ENCODE results near the gene OR13C8.
"Not testable (repeated sequence)": the region's sequence is repeated elsewhere in the genome, so short reads cannot be mapped to it uniquely, and the experiment has no call there.

OR13C8 gene, protein sequence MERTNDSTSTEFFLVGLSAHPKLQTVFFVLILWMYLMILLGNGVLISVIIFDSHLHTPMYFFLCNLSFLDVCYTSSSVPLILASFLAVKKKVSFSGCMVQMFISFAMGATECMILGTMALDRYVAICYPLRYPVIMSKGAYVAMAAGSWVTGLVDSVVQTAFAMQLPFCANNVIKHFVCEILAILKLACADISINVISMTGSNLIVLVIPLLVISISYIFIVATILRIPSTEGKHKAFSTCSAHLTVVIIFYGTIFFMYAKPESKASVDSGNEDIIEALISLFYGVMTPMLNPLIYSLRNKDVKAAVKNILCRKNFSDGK

DNA sequence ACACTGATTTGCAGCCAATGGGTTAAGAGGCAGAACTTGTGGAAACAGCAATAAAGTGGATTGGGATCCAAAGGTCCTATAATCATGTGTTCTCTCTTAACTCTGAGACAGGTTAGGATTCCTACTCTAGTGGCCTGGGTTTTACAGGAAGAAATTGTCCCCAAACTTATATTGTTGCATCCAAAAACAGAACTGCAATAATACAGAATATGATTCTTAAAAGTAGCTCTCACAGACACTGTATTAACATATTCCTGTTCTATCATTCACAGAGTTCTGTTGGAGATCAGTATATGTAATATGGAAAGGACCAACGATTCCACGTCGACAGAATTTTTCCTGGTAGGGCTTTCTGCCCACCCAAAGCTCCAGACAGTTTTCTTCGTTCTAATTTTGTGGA is at the start of gene OR13C8:
OR13C8 (plus strand) TSS at position 301 of the 400 bp plus-strand sequence; CDS start at position 301, 0 bp downstream.
- DNase-seq: no peak

DNA sequence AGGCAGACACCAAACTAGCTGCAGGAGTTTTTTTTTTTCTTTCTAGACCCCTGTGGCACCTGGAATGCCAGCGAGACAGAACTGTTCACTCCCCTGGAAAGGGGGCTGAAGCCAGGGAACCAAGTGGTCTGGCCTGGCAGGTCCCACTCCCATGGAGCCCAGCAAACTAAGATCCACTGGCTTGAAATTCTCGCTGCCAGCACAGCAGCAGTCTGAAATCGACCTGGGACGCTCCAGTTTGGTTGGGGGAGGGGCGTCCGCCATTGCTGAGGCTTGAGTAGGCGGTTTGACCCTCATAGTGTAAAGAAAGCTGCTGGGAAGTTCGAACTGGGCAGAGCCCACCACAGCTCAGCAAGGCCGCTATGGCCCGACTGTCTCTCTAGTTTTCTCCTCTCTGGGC is 48.7 kb upstream of the OR13C8 start:
- DNase-seq: not testable (repeated sequence)

DNA sequence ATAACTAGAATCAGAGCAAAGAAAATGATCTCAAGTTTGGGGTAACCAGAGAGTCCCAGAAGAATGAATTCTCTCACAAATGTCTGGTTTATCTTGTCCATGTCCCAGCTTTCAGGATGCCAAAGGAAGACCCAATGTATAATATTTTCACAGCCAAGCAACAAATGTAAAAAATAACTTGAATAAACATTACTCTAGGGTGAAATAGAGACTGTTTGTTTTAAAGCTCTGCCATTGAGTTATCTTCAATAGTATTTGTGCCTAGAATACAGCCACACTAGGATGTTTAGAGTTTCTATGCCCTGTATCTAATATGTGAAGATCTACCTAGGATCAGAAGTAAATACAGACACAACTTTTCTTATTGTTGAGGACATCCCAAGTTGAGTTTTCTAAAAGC is 41.9 kb upstream of the OR13C8 start, which contains the start of gene OR13C4:
OR13C4 (minus strand) TSS at position 101 of the 400 bp plus-strand sequence; CDS start at position 101, 0 bp downstream.
- DNase-seq: no peak

DNA sequence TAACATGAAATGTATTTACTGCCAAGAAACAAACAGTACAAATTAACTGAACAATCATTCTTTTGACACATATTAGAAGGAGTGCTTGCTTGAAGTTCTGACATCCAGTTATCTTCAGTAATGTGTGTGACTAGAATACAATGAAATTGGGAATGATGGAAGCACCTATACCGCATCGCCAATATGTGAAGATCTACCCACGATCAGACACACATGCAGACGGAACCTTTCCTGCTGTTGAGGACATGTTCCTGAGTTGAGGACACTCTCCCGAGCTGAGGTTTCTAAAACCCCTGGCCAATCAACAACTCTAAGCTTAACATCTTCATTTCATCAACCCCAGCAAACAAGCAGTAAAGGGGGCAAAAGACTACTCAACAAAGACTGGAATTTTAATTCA is 32.2 kb upstream of the OR13C8 start, which contains the start of gene OR13C3:
OR13C3 (minus strand) TSS at position 101 of the 400 bp plus-strand sequence. CDS start 133 bp downstream, outside the sequence.
- no peak for DNase-seq

DNA sequence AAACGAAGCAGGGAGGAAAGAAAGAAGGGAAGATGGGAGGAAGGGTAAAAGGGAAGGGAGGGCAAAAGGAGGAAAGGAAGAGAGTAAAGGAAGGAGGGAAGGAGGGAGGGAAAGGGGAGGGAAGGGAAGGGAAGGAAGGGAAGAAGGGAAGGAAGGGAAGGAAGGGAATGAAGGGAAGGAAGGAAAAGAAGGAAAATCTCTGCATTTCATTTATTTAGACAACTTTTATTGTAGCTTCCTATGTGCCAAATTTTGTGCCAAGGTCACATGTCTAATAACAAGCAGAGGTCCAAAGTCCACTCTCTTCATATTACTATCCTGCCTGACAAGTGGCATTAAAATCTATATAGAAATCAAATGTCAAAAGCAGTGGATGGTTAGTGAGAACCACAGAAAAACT is 29.7 kb upstream of the OR13C8 start:
- DNase-seq: no peak

DNA sequence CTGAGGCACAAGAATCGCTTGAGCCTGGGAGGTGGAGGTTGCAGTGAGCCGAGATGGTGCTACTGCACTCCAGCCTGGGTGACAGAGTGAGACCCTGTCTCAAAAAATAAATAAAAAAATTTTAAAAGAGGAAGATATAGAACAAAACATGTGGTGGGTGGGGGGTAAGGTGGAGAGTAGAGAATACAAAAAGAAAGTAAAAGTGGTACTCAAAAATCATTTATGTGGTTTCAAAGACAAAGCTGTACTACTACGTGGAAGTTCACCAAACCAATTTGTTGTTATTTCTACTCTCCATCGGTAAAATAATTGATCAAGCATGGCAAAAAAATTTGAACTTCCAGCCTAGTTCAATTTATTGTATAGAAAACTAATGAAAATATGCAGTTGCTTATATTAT is 24.3 kb upstream of the OR13C8 start:
- DNase-seq: no peak

DNA sequence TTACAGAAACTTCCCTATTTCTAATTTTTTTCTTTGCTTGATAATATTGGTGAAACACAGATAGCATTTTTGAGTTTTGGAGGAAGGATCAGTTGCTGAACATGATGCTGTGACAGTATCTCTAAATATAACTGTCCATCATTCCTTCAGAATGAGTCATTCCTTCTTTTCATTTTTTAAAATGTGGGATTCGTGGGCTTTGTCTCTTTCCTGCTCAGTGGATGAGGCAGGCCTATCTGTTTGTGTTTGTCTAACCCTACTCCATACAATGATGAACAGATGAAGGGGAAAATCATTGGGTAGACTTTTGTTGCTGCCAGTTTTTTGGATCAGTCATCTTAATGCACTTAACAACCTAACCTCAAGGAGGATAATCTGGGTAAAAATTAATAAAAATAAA is 15.7 kb upstream of the OR13C8 start:
- no peak for DNase-seq

DNA sequence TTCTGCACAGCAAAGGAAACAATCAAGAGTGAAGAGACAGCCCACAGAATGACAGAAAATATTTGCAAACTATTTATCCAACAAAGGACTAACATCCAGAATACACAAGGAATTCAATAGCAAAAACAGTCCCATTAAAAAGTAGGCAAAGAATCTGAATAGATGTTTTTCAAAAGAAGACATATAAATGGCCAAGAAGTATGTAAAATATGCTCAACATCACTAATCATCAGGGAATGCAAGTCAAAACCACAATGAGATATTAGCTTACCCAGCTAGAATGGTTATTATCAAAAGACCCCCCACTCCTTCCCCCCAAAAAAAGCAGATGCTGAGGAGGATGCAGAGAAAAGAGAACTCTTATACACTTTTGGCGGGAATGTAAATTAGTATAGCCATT is 13.4 kb upstream of the OR13C8 start:
- DNase-seq: no peak

DNA sequence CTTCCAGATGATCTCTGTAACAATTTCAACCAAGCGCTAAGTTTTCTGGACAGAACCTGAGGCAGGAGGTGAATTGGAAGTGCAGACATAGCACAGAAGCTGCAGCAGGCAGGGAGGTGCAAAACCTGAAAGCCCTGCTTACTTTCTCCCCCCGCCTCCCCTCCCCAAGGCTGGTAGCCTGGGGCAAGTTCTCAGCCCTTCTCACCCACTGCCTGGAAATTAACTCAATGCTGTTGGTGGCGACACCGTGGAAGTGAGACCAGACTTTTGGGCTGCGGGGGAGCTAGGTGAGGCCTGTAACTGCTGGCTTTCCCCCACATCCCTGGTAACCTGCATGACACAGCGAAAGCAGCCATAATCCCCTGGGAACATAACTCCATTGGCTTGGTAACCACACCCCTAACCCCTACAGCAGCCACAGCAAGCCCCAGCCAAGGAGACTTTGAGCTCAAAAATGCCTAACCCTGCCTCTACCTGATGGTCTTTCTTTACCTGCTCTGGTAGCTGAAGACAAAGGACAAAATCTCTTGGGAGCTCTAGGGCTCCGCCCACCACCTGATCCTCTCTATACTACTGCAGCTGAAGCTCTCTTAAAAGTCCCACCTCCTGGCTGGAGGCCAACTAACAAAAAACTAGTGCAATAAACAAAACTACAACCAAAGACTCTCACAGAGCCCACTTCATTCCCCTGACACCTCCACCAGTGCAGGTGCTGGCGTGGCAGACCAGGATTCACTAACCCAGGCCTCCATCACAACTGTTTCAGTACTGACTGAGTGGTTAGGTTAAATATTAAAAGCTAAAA is 11.9 kb upstream of the OR13C8 start:
- DNase-seq: no peak

DNA sequence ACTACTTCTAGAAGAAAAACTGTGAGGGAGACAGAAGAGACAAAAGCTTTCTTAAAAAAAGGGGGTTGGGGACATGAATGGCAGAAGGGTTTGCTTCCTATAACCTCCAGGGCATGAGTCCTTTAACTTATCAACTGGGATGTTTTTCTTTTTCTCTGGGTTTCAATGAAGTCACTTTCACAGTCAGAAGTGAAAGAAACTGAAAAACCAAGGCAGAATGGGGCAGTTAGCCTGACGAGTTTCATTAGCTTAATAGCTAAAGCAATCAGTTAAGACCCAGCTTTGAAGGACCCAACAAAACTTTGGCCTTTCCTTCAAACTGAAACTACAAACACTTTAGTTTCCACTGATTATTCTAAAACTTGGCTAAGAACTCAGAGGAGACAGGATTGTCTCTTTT is 4.6 kb upstream of the OR13C8 start:
- DNase-seq: no peak

DNA sequence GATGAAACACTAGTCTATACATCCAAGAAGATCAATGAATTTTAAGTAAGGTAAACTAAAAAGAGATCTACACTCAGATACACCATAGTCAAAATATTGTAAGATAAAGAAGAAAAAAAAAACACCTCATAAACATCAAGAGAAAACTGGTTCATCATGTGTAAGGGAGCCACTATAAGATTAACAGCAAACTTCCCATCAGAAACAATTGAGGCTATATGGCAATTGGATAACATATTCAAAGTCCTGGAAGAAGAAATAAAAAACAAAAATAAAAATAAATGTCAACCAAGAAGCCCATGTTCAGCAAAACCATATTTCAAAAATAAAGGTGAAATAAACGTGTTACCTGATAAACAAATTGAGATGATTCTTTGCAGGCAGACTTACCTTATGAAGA is 3.6 kb downstream of the OR13C8 start:
- DNase-seq: no peak

DNA sequence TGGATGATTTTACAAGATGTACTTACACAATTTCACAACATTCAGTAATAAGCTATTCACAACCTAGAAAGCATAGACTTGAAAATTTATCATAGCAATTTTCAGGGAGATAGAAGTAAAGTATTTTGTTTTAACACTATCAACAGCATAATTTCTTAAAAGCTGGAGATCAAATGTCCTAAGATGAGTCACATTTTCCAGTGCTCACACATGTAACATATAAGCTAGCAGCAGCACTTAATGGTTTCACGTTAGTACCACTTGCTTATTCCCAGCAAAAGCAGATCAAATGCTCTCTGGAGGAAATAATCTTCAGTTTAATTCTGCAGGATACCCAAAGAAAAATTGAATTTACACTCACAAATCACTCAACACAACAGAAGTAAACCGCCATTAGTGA is 6.5 kb downstream of the OR13C8 start:
- no peak for DNase-seq

DNA sequence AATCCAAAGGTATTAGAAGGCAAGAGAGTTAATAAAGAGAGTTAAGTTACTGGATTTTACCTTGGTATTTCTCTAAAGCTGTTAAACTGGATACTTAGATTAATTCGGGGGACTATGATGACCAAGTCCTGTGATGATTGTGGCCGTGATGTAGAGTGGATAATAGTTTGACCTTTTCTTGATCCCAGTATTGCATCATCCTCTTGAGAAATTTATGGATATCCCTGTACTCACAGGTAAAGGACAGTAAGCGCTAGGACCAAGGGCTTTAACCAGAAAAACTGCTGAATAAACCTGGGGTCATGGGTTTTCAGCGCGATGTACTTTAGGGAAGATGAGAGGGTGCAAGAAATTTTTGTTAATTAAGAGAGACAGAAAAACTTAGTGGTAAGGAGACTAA is 8.3 kb downstream of the OR13C8 start:
- no peak for DNase-seq

DNA sequence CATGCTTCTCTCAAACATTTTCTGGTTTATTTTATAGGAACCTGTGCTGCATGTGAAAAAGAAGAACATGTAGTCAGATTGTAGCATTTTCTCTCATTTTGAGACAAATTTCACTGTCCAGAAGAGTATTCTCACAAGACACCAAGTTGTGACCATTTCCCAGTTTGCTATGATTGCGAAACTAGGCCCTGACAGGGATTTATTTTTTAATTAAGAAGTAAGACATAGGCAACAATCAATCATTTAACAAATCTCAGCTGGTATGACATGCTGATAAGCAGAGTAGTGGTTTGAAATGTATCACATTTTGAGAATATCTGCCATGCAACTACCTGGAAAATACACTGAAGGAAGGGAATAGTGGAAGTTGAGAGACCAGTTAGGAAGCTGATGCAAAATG is 11.6 kb downstream of the OR13C8 start:
- DNase-seq: no peak

DNA sequence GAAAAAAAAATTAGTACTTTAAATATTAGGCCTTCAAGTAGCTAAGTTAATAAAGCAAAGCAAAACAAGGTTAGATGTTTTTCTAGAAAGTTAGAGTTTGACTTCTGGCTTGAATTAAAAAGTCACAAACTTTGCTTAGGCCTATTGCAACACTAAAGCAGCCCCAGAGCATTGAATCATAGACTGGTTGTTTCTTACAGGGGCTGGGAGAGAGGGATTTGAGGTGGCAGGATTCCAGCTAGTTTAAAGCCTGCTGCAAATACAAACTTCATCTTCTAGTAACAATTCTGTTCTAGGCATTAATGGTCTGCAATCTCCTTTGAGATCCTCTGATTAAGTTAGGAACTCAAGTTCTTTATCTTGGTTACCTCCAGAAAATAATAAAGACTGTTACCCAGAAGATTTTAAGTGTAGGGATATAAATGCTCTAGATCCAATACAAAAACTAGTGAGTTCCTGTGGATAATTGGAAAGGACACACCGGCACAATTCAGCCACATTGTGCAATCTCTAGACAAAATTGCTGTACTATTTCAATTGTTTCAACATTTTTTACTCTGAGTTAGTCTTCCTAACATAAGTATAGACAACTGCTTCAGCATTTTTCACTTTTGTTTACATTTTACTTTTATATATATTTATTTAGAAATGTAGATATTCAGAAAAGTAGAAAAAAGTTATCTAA is 17.7 kb downstream of the OR13C8 start:
- peak; percentile 48 for DNase-seq

DNA sequence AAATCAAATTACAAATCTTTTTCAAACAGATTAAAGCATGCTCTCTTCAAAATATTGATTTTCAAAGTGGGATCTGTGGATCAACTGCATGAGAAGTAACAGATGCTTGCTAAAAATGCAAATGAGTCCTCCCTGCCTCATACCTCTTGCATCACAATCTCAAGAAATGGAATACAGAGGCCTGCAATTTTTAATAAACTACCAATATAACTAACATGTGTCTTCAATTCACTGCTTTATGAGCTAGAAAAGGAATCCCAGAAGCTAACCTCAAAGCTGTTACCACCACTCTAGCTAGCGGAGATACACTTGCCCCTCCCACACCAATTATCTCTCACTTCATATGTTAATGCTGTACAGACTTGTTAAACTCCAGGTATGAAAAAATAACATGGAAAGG is 20.7 kb downstream of the OR13C8 start:
- DNase-seq: no peak

DNA sequence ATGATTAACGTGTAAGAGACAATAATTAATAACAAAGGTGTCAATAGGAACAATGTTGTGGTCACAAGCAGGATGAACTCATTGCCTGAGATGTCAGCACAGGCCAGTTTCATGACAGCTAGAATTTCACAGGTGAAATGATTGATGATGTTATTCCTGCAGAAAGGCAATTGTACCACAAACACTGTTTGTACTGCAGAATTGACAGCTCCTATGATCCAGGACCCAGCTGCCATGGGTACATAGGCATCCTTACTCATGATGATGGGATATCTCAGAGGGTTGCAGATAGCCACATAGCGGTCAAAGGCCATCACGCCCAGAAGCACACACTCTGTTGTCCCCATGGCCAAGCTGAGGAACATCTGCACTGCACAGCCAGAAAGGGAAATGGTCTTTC is 29.8 kb downstream of the OR13C8 start:
- DNase-seq: not testable (repeated sequence)

DNA sequence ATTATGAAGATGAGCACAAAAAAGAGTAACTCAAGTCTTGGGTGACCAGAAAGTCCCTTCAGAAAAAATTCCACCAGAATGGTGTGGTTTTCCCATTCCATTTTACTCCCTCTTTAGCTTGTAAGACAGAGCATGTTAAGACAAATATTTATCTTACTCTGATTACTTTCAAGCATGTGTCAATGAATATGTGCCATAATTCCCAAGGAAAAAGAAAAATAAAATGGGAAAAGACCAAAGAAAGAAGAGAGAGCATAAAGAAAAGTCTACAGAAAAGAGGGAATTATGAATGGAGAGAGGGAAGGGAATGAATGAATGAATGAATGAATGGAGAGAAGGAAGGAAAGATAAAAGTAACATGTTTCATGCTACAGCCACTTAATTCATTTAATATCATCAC is 30.3 kb downstream of the OR13C8 start, which contains the start of gene OR13C5:
OR13C5 (minus strand) TSS at position 101 of the 400 bp plus-strand sequence; CDS start at position 101, 0 bp downstream.
- DNase-seq: not testable (repeated sequence)

DNA sequence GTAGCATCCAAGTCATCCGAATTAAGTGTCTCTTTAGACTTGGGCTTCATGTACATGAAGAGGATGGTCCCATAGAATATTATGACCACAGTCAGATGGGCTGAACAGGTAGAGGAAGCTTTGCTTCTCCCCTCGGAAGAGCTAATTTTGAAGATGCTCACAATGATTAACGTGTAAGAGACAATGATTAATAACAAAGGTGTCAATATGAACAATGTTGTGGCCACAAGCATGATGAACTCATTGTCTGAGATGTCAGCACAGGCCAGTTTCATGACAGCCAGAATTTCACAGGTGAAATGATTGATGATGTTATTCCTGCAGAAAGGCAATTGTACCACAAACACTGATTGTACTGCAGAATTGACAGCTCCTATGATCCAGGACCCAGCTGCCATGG is 35.8 kb downstream of the OR13C8 start:
- DNase-seq: no peak

DNA sequence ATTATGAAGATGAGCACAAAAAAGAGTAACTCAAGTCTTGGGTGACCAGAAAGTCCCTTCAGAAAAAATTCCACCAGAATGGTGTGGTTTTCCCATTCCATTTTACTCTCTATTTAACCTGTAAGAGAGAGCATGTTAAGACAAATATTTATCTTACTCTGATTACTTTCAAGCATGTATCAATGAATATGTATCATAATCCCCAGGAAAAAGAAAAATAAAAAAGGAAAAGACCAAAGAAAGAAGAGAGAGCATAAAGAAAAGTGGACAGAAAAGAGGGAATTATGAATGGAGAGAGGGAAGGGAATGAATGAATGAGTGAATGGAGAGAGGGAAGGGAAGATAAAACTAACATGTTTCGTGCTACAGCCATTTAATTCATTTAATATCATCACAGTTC is 36.6 kb downstream of the OR13C8 start, which contains the start of gene OR13C2:
OR13C2 (minus strand) TSS at position 101 of the 400 bp plus-strand sequence; CDS start at position 101, 0 bp downstream.
- DNase-seq: not testable (repeated sequence)

DNA sequence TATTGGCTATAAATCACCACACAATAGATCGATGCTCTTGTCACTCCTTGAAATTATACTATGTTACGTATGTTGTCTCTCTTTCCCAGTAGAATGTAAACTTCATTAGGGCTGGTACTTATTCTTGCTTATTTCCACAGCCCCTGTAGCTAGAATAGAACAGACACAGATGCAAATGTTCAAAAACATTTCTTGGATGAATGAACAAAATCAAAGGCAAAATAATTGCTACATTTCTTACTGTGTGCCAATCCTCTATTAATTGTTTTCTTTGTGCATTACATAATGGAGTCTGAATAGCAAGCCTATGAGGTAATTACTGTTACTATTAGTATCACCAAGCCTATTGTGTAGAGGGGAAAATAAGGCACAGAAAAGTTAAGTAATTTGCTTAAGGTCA is 37.2 kb downstream of the OR13C8 start:
- peak; percentile 93 for DNase-seq

DNA sequence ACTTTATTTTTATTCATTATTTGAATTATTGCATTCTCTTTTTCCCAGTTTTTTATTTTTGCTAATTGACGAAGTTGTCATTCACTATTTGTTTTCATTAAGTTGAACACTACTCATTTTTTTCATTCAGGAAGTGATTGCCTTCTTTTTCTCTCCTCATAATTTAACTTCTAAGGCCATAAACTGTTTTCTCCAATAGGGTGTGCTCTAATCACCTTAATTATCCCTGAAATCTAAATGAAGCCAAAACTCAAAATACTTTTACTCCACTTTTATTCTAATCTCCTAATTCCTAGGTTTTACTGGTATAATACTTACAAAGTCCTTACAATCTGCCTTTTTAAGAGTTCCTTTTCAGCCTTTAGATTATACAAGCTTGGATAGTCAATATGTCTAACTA is 39.4 kb downstream of the OR13C8 start:
- no peak for DNase-seq

DNA sequence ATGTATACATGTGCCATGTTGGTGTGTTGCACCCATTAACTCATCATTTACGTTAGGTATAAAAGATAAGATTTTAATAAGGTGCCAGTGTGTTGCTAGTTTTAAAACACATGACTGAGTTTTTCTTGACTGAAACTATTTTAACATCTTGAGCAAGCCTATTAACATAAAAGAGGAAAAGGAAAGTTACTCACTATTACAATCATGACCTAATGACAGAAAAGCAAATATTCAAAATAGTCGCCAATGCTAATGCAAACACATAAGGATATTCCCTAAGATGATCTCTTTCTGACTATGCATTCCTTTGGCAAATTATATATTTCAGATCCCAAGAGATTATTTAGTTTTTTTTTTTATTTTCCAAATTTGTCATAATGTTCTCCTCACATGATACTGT is 42.2 kb downstream of the OR13C8 start:
- DNase-seq: no peak

All from eye (tissue), 1 donor.